Measurements from ENCODE around the gene MRPL36.

- TF ChIP-seq CTCF (IDR thresholded peaks at IDR 0.05) (no peak), POLR2A (IDR thresholded peaks at IDR 0.05) (no peak), POLR2AphosphoS5 (IDR thresholded peaks at IDR 0.05) (no peak), EP300 (IDR thresholded peaks at IDR 0.05) (no peak)
Observed at GRCh38 chr5:1836891-1837880, 37.5 kb upstream of the MRPL36 start.
